ENCODE measurements around the gene KCNK3.

DNA sequence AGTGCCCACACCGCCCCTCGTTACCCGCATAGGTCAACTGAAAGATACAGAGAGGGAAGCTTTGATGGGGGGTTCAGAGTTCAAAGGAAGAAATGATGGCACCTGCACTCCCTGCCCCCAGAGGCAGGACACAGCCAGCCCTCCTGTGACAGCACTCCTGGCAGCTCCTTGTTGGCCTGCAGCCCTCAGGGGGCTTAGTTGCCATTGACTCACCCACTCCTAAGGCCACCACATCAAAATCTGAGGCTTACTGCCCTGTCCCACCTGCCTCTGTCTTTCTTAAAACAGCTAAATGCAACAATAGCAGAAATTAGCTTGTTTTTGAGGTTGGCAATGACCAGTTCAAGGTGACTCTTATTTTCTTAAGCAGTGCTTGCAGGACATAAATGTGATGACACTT is 39.9 kb downstream of the KCNK3 start:
- TF ChIP-seq CTCF (IDR thresholded peaks at IDR 0.05 in 8 of 11, conservative IDR thresholded peaks at IDR 0.05 in 3 of 11) (no peak), POLR2A (IDR thresholded peaks at IDR 0.05) (no peak), POLR2AphosphoS5 (IDR thresholded peaks at IDR 0.05) (no peak)

Data from spleen (tissue), 7 donors.